NCI-H345 treated with DMSO at 0.1 percent for 48 hours (cell line): ENCODE results near the gene DNAJC6.
A peak's percentile ranks its signal among the peaks of the same experiment; 100 is the strongest.

Experiments
- DNase-seq: peaks from one replicate; lab custom pipeline; 2025; ENCODE audit not compliant: unreplicated experiment; lab: John Stamatoyannopoulos, UW

DNAJC6 gene

DNA sequence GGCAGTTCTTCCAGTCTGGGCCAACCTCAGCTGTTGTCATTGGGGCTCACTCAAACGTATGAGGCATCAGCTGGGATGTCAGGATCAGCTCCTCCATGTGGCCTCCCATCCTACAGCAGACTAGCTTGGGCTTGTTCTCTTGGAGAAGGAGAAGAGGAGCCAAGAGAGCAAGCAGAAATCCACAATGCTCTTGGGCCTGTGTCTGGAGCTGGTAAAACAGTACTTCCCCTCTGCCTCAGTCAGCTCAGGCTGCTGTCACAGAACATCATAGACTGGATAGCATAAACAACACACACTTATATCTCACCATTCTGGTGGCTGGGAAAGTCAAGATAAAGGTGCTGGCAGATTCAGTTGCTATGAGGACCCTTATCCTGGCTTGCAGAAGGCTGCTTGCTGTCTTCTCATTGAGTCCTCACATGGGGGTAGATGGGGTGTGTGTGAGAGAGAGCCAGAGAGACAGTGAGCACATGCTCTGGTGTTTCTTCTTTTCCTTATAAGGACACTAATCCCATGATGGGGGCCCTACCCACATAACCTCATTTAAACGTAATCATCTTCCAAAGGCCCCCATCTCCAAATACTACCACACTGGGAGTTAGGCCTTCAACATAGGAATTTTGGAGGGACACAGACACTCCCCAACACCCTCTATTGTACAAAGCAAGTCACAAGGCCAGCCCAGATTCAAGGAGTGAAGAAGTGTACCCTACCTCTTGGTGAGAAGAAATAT, 16.3 kb upstream of the DNAJC6 start:
- DNase-seq = no peak

DNA sequence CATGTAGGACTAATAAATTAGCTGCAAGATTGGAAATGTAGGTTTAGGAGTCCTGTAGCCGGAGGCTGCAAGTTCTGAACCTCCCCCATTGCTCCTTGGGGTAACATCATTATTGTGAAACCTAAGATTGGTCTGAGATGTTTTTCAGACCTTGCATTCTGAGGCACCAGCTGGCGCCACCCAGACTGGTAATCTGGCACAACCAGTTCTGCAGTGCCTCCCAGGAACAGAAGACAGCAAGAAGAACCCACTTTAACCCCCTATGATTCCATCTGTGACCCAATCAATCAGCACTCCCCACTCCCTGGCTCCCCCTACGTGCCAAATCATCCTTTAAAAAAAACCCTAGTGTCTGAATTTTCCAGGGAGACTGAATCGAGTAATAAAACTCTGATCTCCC, 11.6 kb upstream of the DNAJC6 start:
- DNase-seq = no peak

DNA sequence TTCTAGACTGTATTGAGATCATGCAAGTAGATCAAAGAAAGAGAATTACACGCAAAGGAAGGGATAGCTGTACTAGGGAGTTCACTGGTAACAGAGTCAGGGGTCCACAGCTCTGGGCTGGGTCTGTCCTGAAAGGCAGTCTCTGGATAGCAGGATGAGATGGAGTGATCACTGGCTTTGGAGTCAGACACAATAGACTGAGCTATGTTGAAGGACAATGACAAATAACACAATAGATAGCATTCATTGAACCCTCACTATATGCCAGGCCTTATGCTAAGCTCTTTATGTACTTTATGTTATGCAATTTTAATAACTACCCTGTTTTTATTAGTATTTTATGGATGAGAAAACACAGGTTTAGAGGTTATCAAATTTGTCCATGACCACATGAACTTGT, 10.0 kb upstream of the DNAJC6 start:
- no peak for DNase-seq

DNA sequence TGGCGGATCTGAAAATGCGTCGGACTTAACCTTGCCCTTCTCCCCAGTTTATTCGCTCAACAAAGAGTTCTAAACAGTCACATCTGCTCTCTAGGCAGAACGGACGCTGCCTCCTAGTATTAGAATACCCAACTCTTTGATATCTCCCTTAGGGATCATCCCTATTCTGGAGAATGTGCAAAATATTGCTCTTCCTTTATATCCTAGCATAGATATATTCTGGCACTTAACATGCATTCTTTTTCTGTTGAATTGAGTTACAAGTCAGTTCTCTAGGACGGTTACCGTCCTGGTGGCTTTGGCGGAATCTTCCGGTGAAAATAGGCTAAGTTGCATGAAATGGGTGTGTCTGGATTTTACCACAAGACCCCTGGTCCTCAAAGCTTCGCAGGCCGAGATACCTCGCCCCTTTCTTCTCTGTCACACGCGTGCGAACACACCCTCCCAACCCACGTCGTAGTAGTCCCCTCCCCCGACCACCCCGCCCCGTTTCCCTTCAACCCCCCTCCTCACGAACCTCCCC, 501 bp upstream of the DNAJC6 start:
- no peak for DNase-seq

DNA sequence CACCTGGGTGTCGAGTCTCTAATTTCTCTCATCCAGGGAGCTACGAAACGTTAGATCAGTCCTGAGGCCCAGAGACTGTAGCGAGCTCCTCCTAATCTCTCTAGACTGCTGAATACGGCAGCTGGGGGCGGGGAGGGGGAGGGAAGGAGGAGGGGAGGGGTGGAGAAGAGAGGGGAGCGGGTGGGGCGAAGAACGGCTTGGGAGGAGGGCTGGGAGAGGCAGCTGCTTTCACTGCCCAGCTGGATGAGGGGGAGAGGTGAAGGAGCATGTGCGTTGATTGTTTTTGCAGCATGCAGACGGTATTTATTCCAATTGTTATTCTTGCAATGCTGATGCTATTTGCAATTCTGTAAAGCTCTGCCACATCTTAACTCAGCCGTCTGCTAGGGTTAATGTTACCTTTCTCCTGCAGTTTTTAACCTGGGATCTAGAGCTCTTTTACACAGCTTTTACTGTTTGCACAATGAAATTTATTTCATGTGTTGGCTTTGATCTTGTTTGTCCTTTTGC, 790 bp downstream of the DNAJC6 start:
- DNase-seq = peak; percentile 69

DNA sequence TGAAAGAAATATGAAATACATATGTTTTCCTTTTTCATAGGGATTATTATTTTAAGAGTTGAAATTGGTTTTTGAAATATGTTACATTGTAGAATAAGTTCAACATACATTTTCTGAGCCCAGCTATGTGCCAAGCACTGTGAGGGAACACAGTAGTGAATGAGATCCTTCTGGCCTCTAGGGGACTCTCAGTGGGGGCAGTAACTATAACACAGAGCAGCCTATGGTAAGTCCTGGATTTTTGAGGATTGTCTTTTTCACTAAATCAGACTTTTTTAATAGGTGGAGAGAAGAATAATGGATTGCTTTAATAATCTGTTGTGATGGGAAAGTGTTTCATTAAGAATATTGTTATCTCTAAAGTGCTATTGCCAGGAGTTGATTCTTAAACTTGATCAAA, 2.4 kb downstream of the DNAJC6 start:
- no peak for DNase-seq

DNA sequence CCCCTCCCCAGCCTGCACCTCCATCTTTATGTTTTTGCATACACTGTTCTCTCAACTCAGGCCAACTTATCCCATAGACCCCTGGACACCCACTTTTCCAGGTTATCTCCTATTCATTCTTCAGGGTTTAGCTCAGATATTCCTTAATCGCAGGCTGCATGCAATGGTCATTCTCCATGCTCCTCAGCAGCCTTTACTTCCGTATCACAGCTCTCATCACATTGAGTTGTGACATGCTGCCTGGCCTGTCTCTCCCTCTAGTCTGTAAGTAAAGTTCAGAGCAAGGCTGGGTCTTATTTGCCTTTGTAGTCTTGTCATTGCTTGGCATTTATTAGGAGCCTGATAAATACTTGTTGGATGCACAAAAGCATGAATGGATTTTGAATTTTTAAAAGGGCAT, 6.9 kb downstream of the DNAJC6 start:
- DNase-seq = no peak

DNA sequence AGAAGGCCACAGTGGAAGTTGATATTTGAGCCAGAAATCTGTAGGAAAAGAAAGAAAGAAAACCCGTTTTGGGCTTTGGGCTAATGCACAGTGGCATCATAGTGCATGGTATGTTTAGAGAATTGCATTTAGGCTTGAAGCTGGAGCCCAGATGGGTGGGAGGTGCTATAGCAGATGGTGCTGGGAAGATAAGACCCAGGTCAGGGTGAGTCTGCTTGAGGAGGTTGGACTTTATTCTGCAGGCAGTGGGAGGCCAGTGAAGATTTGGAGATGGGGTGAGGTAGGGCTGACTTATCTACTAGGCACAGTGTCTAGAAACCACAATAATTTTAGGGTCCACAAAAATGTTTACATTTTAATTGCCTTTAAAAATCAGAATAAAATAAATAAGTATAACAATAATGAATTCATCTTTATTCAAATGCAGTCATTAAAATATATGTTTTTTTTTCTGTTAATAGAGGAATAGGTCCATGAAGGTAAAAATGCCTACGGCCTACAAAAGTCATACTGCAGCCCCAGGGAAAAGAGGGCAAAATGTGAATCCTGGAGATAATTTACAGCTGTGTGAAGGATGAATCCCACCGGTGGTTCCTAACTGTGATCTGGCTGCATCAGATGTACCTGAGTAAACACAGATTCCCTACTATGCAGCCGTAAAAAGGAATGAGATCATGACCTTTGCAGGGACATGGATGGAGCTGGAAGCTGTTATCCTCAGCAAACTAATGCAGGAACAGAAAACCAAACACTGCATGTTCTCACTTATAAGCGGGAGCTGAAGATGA, 8.7 kb downstream of the DNAJC6 start:
- DNase-seq = no peak

DNA sequence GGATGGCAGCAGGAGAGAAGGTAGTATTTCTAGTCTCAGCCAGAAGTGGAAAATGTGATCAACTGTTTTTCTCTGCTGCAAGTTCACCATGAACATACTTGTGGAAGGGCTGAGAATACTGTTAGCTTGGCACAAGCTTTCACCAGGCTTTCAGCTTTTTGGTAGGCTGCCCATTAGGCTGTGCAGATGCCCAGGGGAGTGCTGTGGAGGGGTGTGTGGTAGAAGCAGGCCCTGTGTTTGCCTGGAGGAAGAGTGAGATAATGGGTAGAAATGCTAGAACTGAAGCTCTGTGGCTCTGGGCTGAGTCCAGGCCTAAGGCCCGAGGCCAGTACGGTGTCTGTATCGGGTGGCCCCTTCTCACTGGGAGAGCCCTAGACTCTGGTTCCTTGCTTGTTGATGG, 9.8 kb downstream of the DNAJC6 start:
- no peak for DNase-seq

DNA sequence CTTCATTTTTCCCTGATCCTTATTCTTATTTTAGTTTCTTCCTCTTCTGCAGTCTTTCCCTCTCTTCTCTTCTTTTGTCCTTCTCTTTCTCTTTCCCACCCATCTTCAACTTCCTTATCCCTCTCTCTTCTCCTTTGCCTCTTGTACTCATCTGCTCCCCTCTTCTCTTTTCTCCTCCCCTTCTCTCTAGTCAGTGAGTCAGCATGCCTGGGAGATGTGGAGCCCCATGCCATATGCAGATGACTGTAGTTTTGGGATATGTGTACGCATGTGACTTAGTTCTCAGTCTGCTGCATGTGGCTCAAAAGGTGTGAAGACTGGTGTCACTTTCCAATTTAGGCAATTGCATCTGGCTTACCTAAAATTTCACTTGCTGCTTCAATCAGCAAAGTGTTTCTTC, 10.4 kb downstream of the DNAJC6 start:
- DNase-seq = no peak

DNA sequence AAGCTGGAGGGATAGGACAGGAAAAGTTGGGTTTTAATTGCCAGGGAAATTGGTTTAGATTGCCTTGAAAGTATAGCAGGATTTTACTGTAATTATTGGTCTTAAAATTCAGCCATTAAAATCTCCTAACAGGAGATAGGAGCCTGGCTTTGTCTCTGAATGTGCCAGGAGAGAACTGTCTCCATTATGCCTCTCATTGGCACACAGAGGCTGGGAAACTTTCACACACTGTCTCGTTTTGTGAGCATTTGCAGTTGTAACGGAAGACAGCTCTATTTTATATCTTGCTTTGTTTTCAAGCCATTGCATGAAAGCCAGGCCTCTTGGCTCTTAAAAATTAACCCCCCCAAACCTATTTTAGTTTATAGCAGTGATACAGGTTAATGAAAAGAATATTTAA, 12.5 kb downstream of the DNAJC6 start:
- no peak for DNase-seq

DNA sequence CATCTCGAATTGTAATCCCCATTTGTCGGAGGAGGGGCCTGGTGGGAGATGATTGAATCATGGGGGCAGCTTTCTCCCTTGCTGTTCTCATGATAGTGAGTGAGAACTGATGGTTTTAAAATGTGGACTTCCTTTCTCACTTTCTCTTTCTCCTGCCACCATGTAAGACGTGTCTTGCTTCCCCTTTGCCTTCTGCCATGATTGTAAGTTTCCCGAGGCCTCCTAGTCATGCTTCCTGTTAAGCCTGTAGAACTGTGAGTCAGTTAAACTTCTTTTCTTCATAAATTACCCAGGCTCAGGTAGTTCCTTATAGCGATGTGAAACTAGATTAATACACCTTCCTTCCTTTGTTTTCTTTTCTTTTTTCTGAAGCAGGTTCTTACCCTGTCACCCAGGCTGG, 13.9 kb downstream of the DNAJC6 start:
- no peak for DNase-seq

DNA sequence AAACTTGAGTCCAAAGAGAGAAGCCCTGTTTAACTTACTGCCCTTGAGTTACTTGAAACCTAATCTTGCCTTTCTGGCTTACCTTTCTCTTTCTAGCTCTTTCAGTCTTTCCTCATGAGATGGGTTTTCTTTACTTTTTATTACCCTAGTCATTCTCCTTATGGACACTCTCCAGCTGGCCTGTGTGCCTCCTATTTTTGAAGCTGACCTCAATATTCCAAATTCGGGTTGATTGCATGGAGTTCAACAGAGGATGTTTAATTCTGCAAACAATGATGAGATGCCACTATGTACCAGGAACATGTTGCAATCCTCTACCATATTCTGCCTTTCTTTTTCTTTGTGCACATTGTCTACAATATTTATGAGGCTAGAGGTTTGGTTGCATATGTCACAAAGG, 20.7 kb downstream of the DNAJC6 start:
- no peak for DNase-seq

DNA sequence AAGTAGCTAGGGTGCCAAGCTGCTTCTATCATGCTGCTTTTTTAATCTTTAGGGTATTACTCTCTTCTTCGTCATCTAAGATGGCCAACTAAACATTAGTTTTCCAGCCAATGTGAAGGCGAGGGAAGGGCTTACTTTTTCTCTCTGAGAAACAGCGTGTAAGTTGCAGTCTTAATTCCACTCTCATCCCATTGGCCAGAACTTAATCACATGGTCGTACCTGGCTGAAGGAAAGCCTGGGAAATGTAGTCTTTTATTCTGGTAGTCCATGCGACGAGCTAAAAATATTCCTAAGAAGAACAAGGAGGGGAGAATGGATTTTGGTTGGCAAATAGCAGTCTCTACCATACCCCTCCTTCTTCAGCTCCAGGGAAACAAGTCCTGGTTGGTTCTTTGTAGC, 21.5 kb downstream of the DNAJC6 start:
- DNase-seq = no peak

DNA sequence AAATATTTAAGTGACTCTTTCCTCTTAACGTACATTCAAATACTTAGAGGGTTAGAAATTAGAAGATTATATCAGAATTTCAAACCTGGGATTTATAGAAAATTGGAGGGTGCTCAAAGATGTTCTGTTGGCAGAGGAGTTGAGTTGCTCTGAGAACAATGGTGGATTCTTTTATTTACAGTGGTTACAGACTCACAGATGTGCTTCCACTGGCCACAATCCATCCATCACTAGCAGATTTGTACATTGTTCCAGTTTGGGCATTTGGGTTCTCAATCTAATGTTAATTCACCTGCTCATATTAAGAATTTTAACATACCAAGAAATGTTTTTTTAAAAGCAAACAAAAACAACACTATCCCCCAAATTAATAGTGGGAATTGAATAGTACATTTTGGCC, 23.5 kb downstream of the DNAJC6 start:
- DNase-seq = no peak

DNA sequence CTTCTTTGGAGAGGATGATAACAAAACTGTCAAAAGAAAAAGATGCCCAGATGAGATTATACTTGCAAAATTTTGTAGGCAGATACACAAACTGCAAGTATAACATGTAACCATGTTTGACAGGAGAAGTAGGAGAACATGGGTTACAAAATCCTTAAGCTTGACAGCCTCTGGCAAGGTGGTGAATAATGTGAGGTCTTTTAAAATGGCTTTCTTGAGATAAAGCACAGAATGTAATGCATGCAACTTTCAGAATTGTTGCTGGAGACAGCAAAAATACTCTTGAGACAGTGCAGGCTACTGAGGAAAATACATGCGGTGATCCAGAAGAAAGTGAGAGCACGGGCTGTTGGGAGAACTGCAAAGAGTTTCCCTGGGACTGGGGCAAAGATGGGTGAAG, 24.7 kb downstream of the DNAJC6 start:
- DNase-seq = no peak

DNA sequence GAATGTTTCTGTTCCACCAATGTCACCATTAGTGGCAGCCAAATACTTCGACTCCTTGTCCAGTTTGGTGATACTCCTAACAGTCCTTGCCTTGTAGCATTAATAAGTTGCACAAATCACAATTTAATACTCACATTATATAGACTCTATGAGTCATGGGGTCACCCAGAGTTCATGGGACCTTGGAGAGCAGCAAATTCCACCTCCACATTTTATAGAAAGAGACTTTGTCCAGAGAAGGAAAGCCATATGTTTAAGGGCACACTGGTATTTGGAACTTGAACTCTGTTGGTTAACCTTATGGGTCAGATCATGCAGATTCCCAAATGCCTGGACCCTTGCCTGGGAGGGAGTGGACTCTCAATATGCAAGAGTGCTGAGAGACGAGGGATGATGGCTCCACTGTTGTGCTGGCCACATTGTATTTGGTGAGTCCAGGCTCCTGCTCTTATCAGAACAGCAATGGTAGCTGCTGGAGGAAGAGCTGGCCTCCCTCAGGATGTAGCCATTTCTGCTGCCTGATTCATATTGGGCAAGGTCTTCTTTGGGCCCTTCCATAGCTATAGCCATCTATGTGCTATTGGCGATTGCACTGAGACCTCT, 30.6 kb downstream of the DNAJC6 start:
- DNase-seq = no peak

DNA sequence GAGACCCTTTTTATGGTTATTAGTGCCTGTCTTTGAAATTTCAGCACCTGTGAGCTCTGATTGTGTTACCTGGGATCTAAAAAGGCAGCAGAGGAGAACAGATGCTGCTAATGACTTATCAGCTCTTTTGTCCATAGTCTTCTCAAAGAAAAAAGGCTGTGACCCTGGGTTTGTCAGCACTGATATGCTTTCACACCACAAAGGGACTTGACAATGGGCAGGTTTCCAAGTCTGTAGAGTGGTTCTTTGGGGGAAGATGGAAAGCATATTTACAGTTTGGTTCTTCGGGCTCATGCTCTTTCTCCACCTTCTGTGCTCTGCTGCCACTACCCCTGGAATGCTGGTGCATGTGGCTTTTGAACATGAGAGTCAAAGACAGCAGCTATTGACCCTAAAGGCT, 32.0 kb downstream of the DNAJC6 start:
- DNase-seq = peak; percentile 69

DNA sequence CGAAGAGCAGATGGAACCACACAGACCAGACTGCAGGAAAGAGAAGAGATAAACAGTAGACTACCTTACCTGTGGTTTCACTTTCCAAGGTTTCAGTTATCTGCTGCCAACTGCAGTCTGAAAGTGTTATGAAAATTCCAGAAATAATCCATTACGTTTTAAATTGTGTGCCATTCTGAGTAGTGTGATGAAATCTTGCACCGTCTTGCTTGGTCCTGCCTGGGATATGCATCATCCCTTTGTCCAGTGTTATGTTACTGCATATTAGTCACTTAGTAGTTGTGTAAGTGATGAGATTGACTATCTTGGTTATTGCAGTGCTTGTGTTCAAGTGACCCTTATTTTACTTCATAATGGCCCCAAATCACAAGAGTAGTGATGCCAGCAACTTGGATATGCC, 33.9 kb downstream of the DNAJC6 start:
- DNase-seq = no peak

DNA sequence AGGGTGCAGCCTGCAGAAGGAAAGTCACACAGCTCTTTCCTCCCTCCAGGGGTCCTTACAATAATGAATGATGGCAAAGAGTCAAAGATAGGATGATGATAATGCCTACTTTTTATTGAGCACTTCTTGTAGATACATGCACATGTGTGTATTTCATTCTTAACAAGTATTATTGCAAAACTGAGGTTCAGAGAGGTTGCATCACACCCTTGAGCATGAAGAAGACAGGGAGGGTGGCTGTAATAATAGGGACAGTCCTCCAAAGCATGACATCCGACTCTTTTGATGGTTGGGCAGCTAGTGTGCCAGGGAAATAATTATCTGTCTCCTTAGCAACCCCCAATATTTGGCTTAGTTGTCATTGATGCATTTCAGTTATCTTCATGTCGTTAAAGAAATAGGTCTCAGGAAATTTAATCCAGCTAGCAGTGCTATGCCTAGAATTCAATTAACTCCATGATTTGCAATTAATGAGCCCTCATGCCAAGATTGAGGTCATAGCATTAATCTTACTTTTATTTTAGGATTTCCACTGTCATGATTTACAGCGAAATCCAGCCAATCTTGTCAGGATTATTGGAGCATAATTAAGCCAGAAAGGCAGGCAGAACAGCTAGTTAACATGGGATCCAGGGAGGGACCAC, 35.0 kb downstream of the DNAJC6 start:
- DNase-seq = no peak

DNA sequence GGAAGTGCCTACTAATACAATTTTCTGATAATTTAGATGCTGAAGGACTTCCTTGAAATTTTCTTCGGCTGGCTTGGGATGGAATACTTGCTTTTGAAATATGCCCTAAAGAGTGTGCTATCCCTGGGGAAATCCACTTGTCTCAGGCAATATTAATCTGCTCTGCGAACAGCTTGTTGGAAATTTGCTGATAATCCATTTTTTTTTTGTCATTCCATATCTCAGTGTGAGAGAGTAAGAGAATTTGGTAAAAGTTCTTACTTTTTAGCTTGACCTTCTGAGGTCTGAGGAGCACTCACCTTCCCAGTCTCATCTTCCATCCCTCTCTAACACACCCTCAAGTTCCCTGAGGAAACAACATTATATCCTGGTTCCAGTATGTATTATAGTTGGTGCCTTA, 36.8 kb downstream of the DNAJC6 start:
- no peak for DNase-seq
